PC-9 (cell line): ENCODE results near the gene CD3D. TPM values are rescaled to one million over a fixed set of nuclear protein-coding genes. Genes with fewer than 3 reads are reported as not detected.

Experiments
- BruUV-seq: library from RNA; stranded (reverse); fragments of 400-500 nt; replicated peaks from 2 replicates; lab custom pipeline; 2021; lab: Mats Ljungman, UMichigan
- CTCF ChIA-PET: fragments of 300-600 bp; sonication (Branson Sonifier 250); formaldehyde crosslinking; loops from one replicate; lab custom pipeline; 2022; ENCODE audit warnings: antibody characterized with exemption; lab: Charles Lee
- POLR2A ChIA-PET: fragments of 300-600 bp; sonication (Branson Sonifier 250); formaldehyde crosslinking; loops from one replicate; lab custom pipeline; 2022; ENCODE audit warnings: antibody characterized with exemption; ENCODE audit not compliant: unreplicated experiment; lab: Charles Lee
- DNase-seq, 2 experiments: peaks; one replicate each; pipeline versions ENCODE4 v3.0.0 to v3.0.0-alpha.2; 2015 to 2022; ENCODE audit warnings: mixed read lengths in 1 of 2
- H2AFZ ChIP-seq: fragments of 200-600 bp; sonication (generic); 2 replicates; pipeline ENCODE4 v1.8.1; 2017; ENCODE audit warnings: antibody characterized with exemption
- H3F3A ChIP-seq: fragments of 200-600 bp; sonication (generic); 2 replicates; pipeline ENCODE4 v1.8.1; 2017; ENCODE audit warnings: antibody characterized with exemption, mild to moderate bottlenecking, low read depth; ENCODE audit not compliant: insufficient read depth
- H3K27ac ChIP-seq: fragments of 200-600 bp; sonication (generic); 2 replicates; pipeline ENCODE4 v1.6.1; 2016; ENCODE audit warnings: mixed run types
- H3K27me3 ChIP-seq: fragments of 200-600 bp; sonication (generic); 2 replicates; pipeline ENCODE4 v1.6.1; 2016; ENCODE audit warnings: low read depth, mixed run types; ENCODE audit not compliant: insufficient read depth
- H3K36me3 ChIP-seq: fragments of 200-600 bp; sonication (generic); 2 replicates; pipeline ENCODE4 v1.6.1; 2016; ENCODE audit warnings: low read depth, mixed run types
- H3K4me1 ChIP-seq: fragments of 200-600 bp; sonication (generic); replicated peaks from 2 replicates; pipeline ENCODE4 v1.6.1; 2016; ENCODE audit warnings: mixed run types; ENCODE audit not compliant: insufficient read depth
- H3K4me2 ChIP-seq: fragments of 200-600 bp; sonication (generic); 2 replicates; pipeline ENCODE4 v1.6.1; 2017; ENCODE audit warnings: mixed run types
- H3K4me3 ChIP-seq: fragments of 200-600 bp; sonication (generic); 2 replicates; pipeline ENCODE4 v1.6.1; 2016; ENCODE audit warnings: mixed run types
- H3K79me2 ChIP-seq: fragments of 200-600 bp; sonication (generic); 2 replicates; pipeline ENCODE4 v1.6.1; 2017; ENCODE audit warnings: low read depth, mixed run types
- H3K9me2 ChIP-seq: fragments of 200-600 bp; sonication (generic); 2 replicates; pipeline ENCODE4 v1.8.1; 2017; ENCODE audit warnings: mild to moderate bottlenecking; ENCODE audit not compliant: insufficient read depth
- H3K9me3 ChIP-seq: fragments of 200-600 bp; sonication (generic); 2 replicates; pipeline ENCODE4 v1.8.1; 2016; ENCODE audit warnings: low read depth; ENCODE audit not compliant: insufficient read depth
- H4K20me1 ChIP-seq: fragments of 200-600 bp; sonication (generic); 2 replicates; pipeline ENCODE4 v1.8.1; 2017; ENCODE audit not compliant: insufficient read depth
- CTCF ChIP-seq: fragments of 200-600 bp; sonication (generic); conservative IDR thresholded peaks from 2 replicates; pipeline ENCODE4 v1.6.1; 2017; ENCODE audit warnings: mixed run types, antibody characterized with exemption, mild to moderate bottlenecking, moderate library complexity
- EZH2 ChIP-seq: fragments of 200-600 bp; sonication (generic); IDR thresholded peaks from 2 replicates; pipeline ENCODE4 v1.8.0; 2017; ENCODE audit warnings: antibody characterized with exemption, low read depth
- intact Hi-C: fragments of 100-400 bp; cut with micrococcal nuclease; formaldehyde crosslinking; loops from one replicate; pipeline ENCODE4 v1.10.0; 2022; ENCODE audit not compliant: unreplicated experiment
- total RNA-seq: library from RNA; stranded (reverse); gene quantifications from 2 replicates; pipeline ENCODE4 v1.2.3, GENCODE V29; 2021

Gene CD3D
- total RNA-seq, 1 experiment from 2014 or later: not detected

GRCh38 chr11:118313242-118313641 is 29.3 kb downstream of the CD3D start:
- intact Hi-C loops: no loop called here
- Histone ChIP-seq H3K4me2 (no peak overlapping the region), H3F3A (peaks cover 31% of the 10 kb centered on the region), H3K27me3 (no peaks in the 10 kb centered on the region), H3K79me2 (no peaks in the 10 kb centered on the region), H3K9me3 (no peaks in the 10 kb centered on the region), H4K20me1 (no peaks in the 10 kb centered on the region), H3K4me1 (peaks cover 70% of the 10 kb centered on the region), H3K9me2 (no peaks in the 10 kb centered on the region), H3K27ac (no peak overlapping the region), H3K36me3 (no peaks in the 10 kb centered on the region), H3K4me3 (no peak overlapping the region), H2AFZ (no peak overlapping the region)
- ChIA-PET POLR2A (no interaction called here), CTCF (no interaction called here)
- BruUV-seq: no TSS peak
- TF ChIP-seq EZH2 (no peak), CTCF (no peak)
- DNase-seq: no peak

- Histone ChIP-seq H2AFZ (no peak overlapping the region), H3K9me3 (no peaks in the 10 kb centered on the region), H3K79me2 (no peaks in the 10 kb centered on the region), H3K36me3 (no peaks in the 10 kb centered on the region), H3F3A (peaks cover 27% of the 10 kb centered on the region), H3K27me3 (no peaks in the 10 kb centered on the region), H3K27ac (no peak overlapping the region), H3K4me1 (peaks cover 61% of the 10 kb centered on the region), H3K4me2 (no peak overlapping the region), H3K9me2 (no peaks in the 10 kb centered on the region), H3K4me3 (no peak overlapping the region), H4K20me1 (no peaks in the 10 kb centered on the region)
- ChIA-PET POLR2A (interaction anchor here (0.5 kb wide), 1 partner anchor 33 kb away, joined by 3 read pairs; no protein-coding TSS in a partner anchor), CTCF (no interaction called here)
- BruUV-seq: no TSS peak
- DNase-seq: no peak
- intact Hi-C loops: no loop called here
- TF ChIP-seq EZH2 (no peak), CTCF (no peak)
These were observed 30.2 kb downstream of the CD3D start for GRCh38 chr11:118312328-118312727.

GRCh38 chr11:118311518-118311917 is 31.0 kb downstream of the CD3D start:
- Histone ChIP-seq H3K4me2 (peak overlapping the region; percentile 27; the same call in 1 of the 2 replicates), H4K20me1 (no peaks in the 10 kb centered on the region), H3K27me3 (no peaks in the 10 kb centered on the region), H3K79me2 (no peaks in the 10 kb centered on the region), H3K36me3 (no peaks in the 10 kb centered on the region), H3K9me2 (no peaks in the 10 kb centered on the region), H3F3A (peaks cover 19% of the 10 kb centered on the region), H3K4me1 (peaks cover 53% of the 10 kb centered on the region), H3K9me3 (no peaks in the 10 kb centered on the region), H2AFZ (no peak overlapping the region), H3K27ac (no peak overlapping the region), H3K4me3 (no peak overlapping the region)
- ChIA-PET CTCF (no interaction called here), POLR2A (no interaction called here)
- no peak for TF ChIP-seq CTCF
- no peak for TF ChIP-seq EZH2
- BruUV-seq: no TSS peak
- intact Hi-C loops: no loop called here
- no peak for DNase-seq
